Gastrocnemius medialis (tissue), 4 donors: ENCODE data around the gene ACP6. TPM values are rescaled to one million over a fixed set of nuclear protein-coding genes. Genes with fewer than 3 reads are reported as not detected.

Experiments
- ATAC-seq, 2 donors: fragments of 150-250 bp; one replicate each; pipeline ENCODE4 v1.9.1; 2016
- DNase-seq, 2 donors: peaks; one replicate each; pipeline ENCODE4 v3.0.0-alpha.2; 2019
- H3K27ac ChIP-seq, 4 donors: fragments of 200-600 bp; sonication (generic); 1 replicate in 1 of 4; 2 replicates in 3 of 4; pipeline ENCODE4 v1.5.1; 2016 to 2018; ENCODE audit warnings: mild to moderate bottlenecking in 2 of 4, moderate library complexity in 1 of 4
- H3K27me3 ChIP-seq, 3 donors: fragments of 200-600 bp; sonication (generic) in 2 of 3; 1 replicate in 1 of 3; 2 replicates in 2 of 3; pipeline versions ENCODE4 v1.5.1 to v1.6.0; 2016 to 2019; ENCODE audit warnings: mild to moderate bottlenecking in 1 of 3, moderate library complexity in 1 of 3
- H3K36me3 ChIP-seq, 2 donors: fragments of 200-600 bp; sonication (generic) in 1 of 2; one replicate each; pipeline ENCODE4 v1.5.1; 2017 to 2018
- H3K4me1 ChIP-seq, 2 donors: fragments of 200-600 bp; sonication (generic) in 1 of 2; one replicate each; pipeline ENCODE4 v1.5.1; 2016 to 2017; ENCODE audit warnings: mild to moderate bottlenecking in 2 of 2
- H3K4me3 ChIP-seq, 4 donors: fragments of 200-600 bp; sonication (generic) in 3 of 4; 1 replicate in 1 of 4; 2 replicates in 3 of 4; pipeline ENCODE4 v1.5.1; 2016 to 2019; ENCODE audit warnings: mild to moderate bottlenecking in 2 of 4
- H3K9me3 ChIP-seq, 3 donors: fragments of 200-600 bp; sonication (generic) in 2 of 3; 1 replicate in 1 of 3; 2 replicates in 2 of 3; pipeline ENCODE4 v1.5.1; 2016 to 2019
- POLR2A ChIP-seq, 2 donors: fragments of 450-650 bp; IDR thresholded peaks; one replicate each; pipeline ENCODE4 v1.6.1; 2017; ENCODE audit warnings: antibody characterized with exemption in 2 of 2, mild to moderate bottlenecking in 2 of 2, moderate library complexity in 2 of 2
- in situ Hi-C, 4 donors: fragments of 200-750 bp; cut with MboI; loops; one replicate each; pipeline versions ENCODE4 v1.15.0 to v1.8.0; 2017; ENCODE audit warnings: low sequenced_read_pairs in 4 of 4
- intact Hi-C: fragments of 100-400 bp; cut with DNase I; formaldehyde crosslinking; loops from one replicate; pipeline ENCODE4 v1.15.1; 2023; ENCODE audit warnings: low total_unique reads
- total RNA-seq, 4 donors: library from RNA; depleted of rRNA; stranded (reverse); fragments of >200 nt; gene quantifications; one replicate each; pipeline versions ENCODE4 v1.1.0 to v1.2.3, GENCODE V29; 2016
- TF ChIP-seq, protein P1 (sequence below), 5 experiments: fragments of 450-650 bp in 3 of 5; fragments of 200-600 bp in 2 of 5; sonication (generic) in 2 of 5; IDR thresholded peaks in 4 of 5; conservative IDR thresholded peaks in 1 of 5; 1 replicate in 4 of 5; 2 replicates in 1 of 5; pipeline ENCODE4 v1.5.1; 2016 to 2019; ENCODE audit warnings: antibody characterized with exemption in 5 of 5, mild to moderate bottlenecking in 3 of 5, moderate library complexity in 3 of 5

The ACP6 gene
- total RNA-seq, 4 donors from 2014 or later: 3.9 to 11.4 (median 9.2) TPM

DNA sequence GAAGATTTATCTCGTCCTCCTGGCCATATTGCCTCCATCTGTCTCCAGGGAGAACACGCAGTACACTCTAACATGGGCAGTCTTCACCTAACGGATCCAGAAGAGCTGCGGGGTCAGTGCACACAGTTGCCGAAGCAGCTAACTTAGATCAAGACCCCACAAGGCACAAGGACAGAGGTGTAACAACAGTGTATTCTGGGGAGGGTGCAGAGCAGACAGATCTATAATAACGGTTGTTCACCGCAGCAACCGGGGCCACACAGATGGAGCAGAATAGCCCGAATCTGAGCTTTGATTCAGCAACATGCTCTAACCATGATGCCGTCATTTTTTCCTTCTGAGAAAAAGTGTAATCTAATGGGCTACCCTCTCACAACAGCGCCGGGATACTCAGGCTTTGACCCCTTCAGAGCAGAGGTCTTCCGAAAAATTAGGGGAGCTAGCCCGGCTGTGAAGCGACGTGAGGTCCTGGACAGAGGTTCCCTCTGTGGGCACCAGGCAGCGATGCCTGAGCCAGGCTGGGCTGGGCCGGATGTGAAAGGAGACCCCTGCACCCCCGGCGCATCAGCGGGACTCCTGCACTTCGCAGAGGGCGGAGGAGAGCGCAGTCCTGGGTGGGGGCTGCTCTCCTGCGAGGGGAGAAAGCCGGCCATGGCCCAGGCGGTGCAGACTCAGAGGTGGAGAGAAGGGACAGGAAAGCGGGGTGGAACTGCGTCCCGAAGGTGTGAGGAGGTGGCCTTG is 71.5 kb downstream of the ACP6 start:
- peak; percentile 28 to 47 for DNase-seq

DNA sequence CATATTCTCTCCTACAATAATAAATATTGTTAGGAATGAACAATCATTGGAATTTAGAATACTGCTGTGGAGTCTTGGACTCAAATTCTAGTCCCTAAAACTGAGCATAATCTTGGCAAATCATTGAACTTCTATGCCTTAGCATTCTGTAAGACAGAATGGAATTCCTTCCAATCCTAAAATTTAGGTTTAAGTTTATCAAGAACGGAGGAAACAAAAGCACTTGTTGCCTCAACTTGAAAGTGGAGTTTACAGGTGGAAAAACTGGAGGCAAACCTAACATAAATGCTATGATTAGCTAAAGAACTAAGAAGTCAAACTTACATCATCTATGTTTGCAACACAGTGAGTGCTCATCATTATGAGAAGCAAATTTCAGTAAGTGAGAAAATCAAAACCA is 73.3 kb downstream of the ACP6 start:
- TF ChIP-seq POLR2A (IDR thresholded peaks at IDR 0.05): no peak
- TF ChIP-seq, protein P1, sequence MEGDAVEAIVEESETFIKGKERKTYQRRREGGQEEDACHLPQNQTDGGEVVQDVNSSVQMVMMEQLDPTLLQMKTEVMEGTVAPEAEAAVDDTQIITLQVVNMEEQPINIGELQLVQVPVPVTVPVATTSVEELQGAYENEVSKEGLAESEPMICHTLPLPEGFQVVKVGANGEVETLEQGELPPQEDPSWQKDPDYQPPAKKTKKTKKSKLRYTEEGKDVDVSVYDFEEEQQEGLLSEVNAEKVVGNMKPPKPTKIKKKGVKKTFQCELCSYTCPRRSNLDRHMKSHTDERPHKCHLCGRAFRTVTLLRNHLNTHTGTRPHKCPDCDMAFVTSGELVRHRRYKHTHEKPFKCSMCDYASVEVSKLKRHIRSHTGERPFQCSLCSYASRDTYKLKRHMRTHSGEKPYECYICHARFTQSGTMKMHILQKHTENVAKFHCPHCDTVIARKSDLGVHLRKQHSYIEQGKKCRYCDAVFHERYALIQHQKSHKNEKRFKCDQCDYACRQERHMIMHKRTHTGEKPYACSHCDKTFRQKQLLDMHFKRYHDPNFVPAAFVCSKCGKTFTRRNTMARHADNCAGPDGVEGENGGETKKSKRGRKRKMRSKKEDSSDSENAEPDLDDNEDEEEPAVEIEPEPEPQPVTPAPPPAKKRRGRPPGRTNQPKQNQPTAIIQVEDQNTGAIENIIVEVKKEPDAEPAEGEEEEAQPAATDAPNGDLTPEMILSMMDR (IDR thresholded peaks at IDR 0.05 in 4 of 5, conservative IDR thresholded peaks at IDR 0.05 in 1 of 5): no peak
- Histone ChIP-seq H3K9me3 (no peaks in the 10 kb centered on the region), H3K4me1 (peaks cover 19 to 24% of the 10 kb centered on the region in 2 donors), H3K27ac (no peak overlapping the region), H3K36me3 (no peaks in the 10 kb centered on the region), H3K4me3 (no peak overlapping the region), H3K27me3 (no peaks in the 10 kb centered on the region)
- DNase-seq (no peak), ATAC-seq (no peak)
- intact Hi-C loops: loop anchor here (5.0 kb wide), 2 partner anchors 75 to 355 kb away; partner anchors contain the start of genes ACP6 and CHD1L
- in situ Hi-C loops: loop anchor here in 3 of 4 donors (5.0 to 10.0 kb wide), 2 partner anchors 52 to 55 kb away; partner anchors contain the start of gene BCL9 (in 3 of the 3)

More for the DNA sequence above, 71.5 kb downstream of the ACP6 start:
- Histone ChIP-seq H3K4me3 (peak overlapping the region; percentile 74 to 97 (median 86)), H3K36me3 (no peaks in the 10 kb centered on the region), H3K27ac (peak overlapping the region; percentile 88 to 98 (median 96)), H3K9me3 (no peaks in the 10 kb centered on the region), H3K27me3 (no peaks in the 10 kb centered on the region), H3K4me1 (peaks cover 20 to 26% of the 10 kb centered on the region in 2 donors)
- in situ Hi-C loops (loop anchor here in 3 of 4 donors (5.0 to 10.0 kb wide), 2 partner anchors 54 to 56 kb away; partner anchors contain the start of gene BCL9 (in 3 of the 3)), intact Hi-C loops (loop anchor here (1.0 to 5.0 kb wide), 3 partner anchors 57 to 356 kb away; partner anchors contain the start of genes ACP6, BCL9 and CHD1L)
- peak; percentile 17 to 37 for ATAC-seq
- TF ChIP-seq, protein P1 (IDR thresholded peaks at IDR 0.05 in 4 of 5, conservative IDR thresholded peaks at IDR 0.05 in 1 of 5): no peak
- TF ChIP-seq POLR2A (IDR thresholded peaks at IDR 0.05): no peak

Other genes with a start within 250 kb of the ACP6 start
- 10 to 100 TPM in 2 of 4 donors, 1 to 10 TPM in 1, under 1 TPM in 1; 0.76 to 15.6 (median 8.0) TPM for gene BCL9, start 129.0 kb downstream of the ACP6 start, total RNA-seq
- gene GJA5, start 90.1 kb upstream of the ACP6 start, total RNA-seq: 1 to 10 TPM; 1.4 to 7.7 (median 2.6) TPM
- not detected for gene GJA8, start 232.3 kb upstream of the ACP6 start, total RNA-seq